Measurements from ENCODE around the gene EIF4B.

The EIF4B gene

GRCh38 chr12:53074283-53074998 lies 68.2 kb downstream of the EIF4B start:
- DNase-seq (ENCODE audit: low spot score) = no peak
- H3K4me3 ChIP-seq = no peak overlapping the region
- no peak for TF ChIP-seq CTCF (IDR thresholded peaks at IDR 0.05)
- H3K27ac ChIP-seq = peak overlapping the region; percentile 43 to 78

- Histone ChIP-seq H3K27ac (peak overlapping the region; percentile 43 to 78), H3K4me3 (no peak overlapping the region)
- DNase-seq (ENCODE audit: low spot score) = no peak
- no peak for TF ChIP-seq CTCF (IDR thresholded peaks at IDR 0.05)
Observed at GRCh38 chr12:53074999-53075370, 68.7 kb downstream of the EIF4B start.

- DNase-seq (ENCODE audit: low spot score) = no peak
- Histone ChIP-seq H3K4me3 (no peak overlapping the region), H3K27ac (peak overlapping the region; percentile 13 to 78)
- TF ChIP-seq CTCF (IDR thresholded peaks at IDR 0.05) = no peak
Observed at GRCh38 chr12:53076461-53076860, 70.2 kb downstream of the EIF4B start.

- DNase-seq (ENCODE audit: low spot score) = no peak
- no peak for TF ChIP-seq CTCF (IDR thresholded peaks at IDR 0.05)
- H3K4me3 ChIP-seq = no peak overlapping the region
- H3K27ac ChIP-seq = peak overlapping the region; percentile 13 to 46
Observed at GRCh38 chr12:53077030-53077429, 70.8 kb downstream of the EIF4B start.

GRCh38 chr12:53078425-53079225 lies 72.4 kb downstream of the EIF4B start:
- Histone ChIP-seq H3K4me3 (peak overlapping the region; percentile 80), H3K27ac (peak overlapping the region; percentile 73 to 98)
- no peak for TF ChIP-seq CTCF (IDR thresholded peaks at IDR 0.05)
- no peak for DNase-seq (ENCODE audit: low spot score)

GRCh38 chr12:53079226-53080117 lies 73.2 kb downstream of the EIF4B start, which contains the start of gene SPRYD3:
Gene SPRYD3 (minus strand): TSS chr12:53079390. CDS start chr12:53079333, 57 bp downstream.
- no peak for TF ChIP-seq CTCF (IDR thresholded peaks at IDR 0.05)
- Histone ChIP-seq H3K4me3 (peak within 1 kb of the TSS; percentile 80), H3K27ac (peak within 1 kb of the TSS; percentile 73 to 98)
- peak; percentile 99 for DNase-seq (ENCODE audit: low spot score)
